HepG2 (cell line): ENCODE results near the gene EXOSC9. TPM values are rescaled to one million over a fixed set of nuclear protein-coding genes. Genes with fewer than 3 reads are reported as not detected.
A peak's percentile ranks its signal among the peaks of the same experiment; 100 is the strongest.

Experiments
- CEBPG ChIP-seq: IDR thresholded peaks from 2 replicates; pipeline ENCODE4 v1.6.1; 2016
- HINFP ChIP-seq: sonication (generic); formaldehyde crosslinking; IDR thresholded peaks from 2 replicates; pipeline ENCODE4 v1.4.0; 2020; ENCODE audit warnings: low read depth, mild to moderate bottlenecking, missing genetic modification reagents
- HOXA3 ChIP-seq: sonication (generic); formaldehyde crosslinking; IDR thresholded peaks from 2 replicates; pipeline ENCODE4 v1.5.0; 2020; ENCODE audit warnings: missing genetic modification reagents
- IKZF5 ChIP-seq: IDR thresholded peaks from 2 replicates; pipeline ENCODE4 v1.6.1; 2018; ENCODE audit warnings: missing genetic modification reagents, mild to moderate bottlenecking, missing compliant biosample characterization
- NFIB ChIP-seq: sonication (generic); formaldehyde crosslinking; IDR thresholded peaks from 2 replicates; pipeline ENCODE4 v1.9.0; 2021; ENCODE audit warnings: missing genetic modification reagents, mild to moderate bottlenecking, borderline replicate concordance
- POGZ ChIP-seq: sonication (generic); formaldehyde crosslinking; IDR thresholded peaks from 2 replicates; pipeline ENCODE4 v1.4.0; 2020; ENCODE audit warnings: mild to moderate bottlenecking, missing genetic modification reagents
- SAP130 ChIP-seq: IDR thresholded peaks from 2 replicates; pipeline ENCODE4 v1.6.1; 2016; ENCODE audit warnings: low read depth
- SKI ChIP-seq: fragments of 450-650 bp; IDR thresholded peaks from one replicate; pipeline ENCODE4 v1.6.1; 2018; ENCODE audit warnings: mild to moderate bottlenecking; ENCODE audit not compliant: partially characterized antibody
- TEAD3 ChIP-seq: optimal IDR thresholded peaks from 2 replicates; pipeline ENCODE3; 2016; ENCODE audit warnings: borderline replicate concordance
- ZBTB8A ChIP-seq: sonication (generic); formaldehyde crosslinking; IDR thresholded peaks from 2 replicates; pipeline ENCODE4 v1.4.0; 2020; ENCODE audit warnings: mild to moderate bottlenecking, low read depth, missing genetic modification reagents, borderline replicate concordance
- ZFP82 ChIP-seq: sonication (generic); formaldehyde crosslinking; IDR thresholded peaks from 2 replicates; pipeline ENCODE4 v1.5.1; 2020; ENCODE audit warnings: mild to moderate bottlenecking, missing genetic modification reagents, borderline replicate concordance
- ZHX2 ChIP-seq, 2 experiments: sonication (generic) in 1 of 2; formaldehyde crosslinking in 1 of 2; IDR thresholded peaks; 2 replicates each; pipeline versions ENCODE4 v1.6.1 to v1.9.0; 2014 to 2022; ENCODE audit warnings: antibody characterized with exemption in 1 of 2, borderline replicate concordance in 1 of 2, inconsistent platforms in 1 of 2, low read depth in 1 of 2, missing genetic modification reagents in 1 of 2
- ZNF275 ChIP-seq: sonication (generic); formaldehyde crosslinking; IDR thresholded peaks from 2 replicates; pipeline ENCODE4 v1.8.0; 2022; ENCODE audit warnings: missing genetic modification reagents, mild to moderate bottlenecking, inconsistent platforms, borderline replicate concordance
- ZNF782 ChIP-seq: sonication (generic); formaldehyde crosslinking; IDR thresholded peaks from 2 replicates; pipeline ENCODE4 v1.4.0; 2020; ENCODE audit warnings: missing genetic modification reagents, mild to moderate bottlenecking, borderline replicate concordance
- polyA plus RNA-seq, 8 experiments: library from polyadenylated mRNA; depleted of rRNA in 3 of 8; stranded (reverse) in 7 of 8; unstranded in 1 of 8; fragments of >200 nt; fragmentation: Illumina TruSeq in 4 of 8; extraction: Trizol in 4 of 8; gene quantifications; 2 replicates each; pipeline versions ENCODE4 v1.2.1 to v1.2.3, GENCODE V29; 2011 to 2016; ENCODE audit warnings: low read depth in 4 of 8, missing spikeins in 1 of 8, mixed read lengths in 1 of 8; ENCODE audit not compliant: insufficient read depth in 1 of 8
- total RNA-seq, 5 experiments: library from RNA; depleted of rRNA; stranded (reverse); fragments of >200 nt; fragmentation: Illumina TruSeq; extraction: Trizol; gene quantifications; 2 replicates each; pipeline ENCODE4 v1.2.3, GENCODE V29; 2016; ENCODE audit warnings: low read depth in 1 of 5

Gene EXOSC9
- total and polyA plus RNA-seq, 2 of the 13 experiments (the other 11 are each of a cell fraction or from before 2014, with no cell fraction given), result 26.0 to 48.0 TPM

- no peak for TF ChIP-seq ZNF275
- TF ChIP-seq SKI, result no peak
- no peak for TF ChIP-seq HOXA3
- TF ChIP-seq ZHX2 (IDR thresholded peaks at IDR 0.05; ENCODE audit: low read depth), result no peak
- TF ChIP-seq ZHX2 (CRISPR knock-in tag; IDR thresholded peaks at IDR 0.05; ENCODE audit: borderline replicate concordance), result no peak
- peak; percentile 41; the same call in 1 of the 2 replicates for TF ChIP-seq POGZ
- TF ChIP-seq ZBTB8A (CRISPR knock-in tag), result no peak
- TF ChIP-seq IKZF5 (CRISPR knock-in tag), result no peak
- TF ChIP-seq HINFP (CRISPR knock-in tag), result no peak
- TF ChIP-seq TEAD3, result peak; percentile 95
- TF ChIP-seq ZFP82 (CRISPR knock-in tag), result no peak
- TF ChIP-seq ZNF782 (CRISPR knock-in tag), result no peak
- peak; percentile 79 for TF ChIP-seq CEBPG
- peak; percentile 49 for TF ChIP-seq SAP130
- no peak for TF ChIP-seq NFIB
Observed at GRCh38 chr4:121794505-121795188, 6.5 kb upstream of the EXOSC9 start (continued).
